ENCODE data around the gene RREB1.

The RREB1 gene

GRCh38 chr6:7190791-7191190 lies 83.0 kb downstream of the RREB1 start:
- Histone ChIP-seq H3K4me2 (ENCODE audit: low read depth, low read length, poor library complexity, severe bottlenecking) (no peak overlapping the region), H3K27me3 (ENCODE audit: low read length) (no peaks in the 10 kb centered on the region), H3F3A (ENCODE audit: insufficient read depth) (no peaks in the 10 kb centered on the region), H2AFZ (ENCODE audit: low read depth, low read length, severe bottlenecking) (no peak overlapping the region), H3K79me2 (ENCODE audit: insufficient read depth, low read length) (no peaks in the 10 kb centered on the region), H3K9me2 (replicated peaks; ENCODE audit: insufficient read depth, low read length) (no peaks in the 10 kb centered on the region), H4K20me1 (ENCODE audit: low read depth, low read length) (no peaks in the 10 kb centered on the region), H3K4me3 (ENCODE audit: insufficient read depth, low read length, poor library complexity, severe bottlenecking) (no peak overlapping the region), H3K36me3 (ENCODE audit: low read length) (no peaks in the 10 kb centered on the region), H3K9me3 (ENCODE audit: insufficient read depth, low read length) (no peaks in the 10 kb centered on the region), H3K9ac (ENCODE audit: low read length) (no peak overlapping the region), H3K27ac (ENCODE audit: low read depth, low read length) (no peak overlapping the region)
- TF ChIP-seq CTCF (IDR thresholded peaks at IDR 0.05; ENCODE audit: insufficient read depth, low read length, poor library complexity, severe bottlenecking) = no peak
- no peak for TF ChIP-seq EZH2phosphoT487 (conservative IDR thresholded peaks at IDR 0.05; ENCODE audit: low read length)

GRCh38 chr6:7193122-7193521 lies 85.4 kb downstream of the RREB1 start:
- Histone ChIP-seq H3K36me3 (ENCODE audit: low read length) (no peaks in the 10 kb centered on the region), H3K4me3 (ENCODE audit: insufficient read depth, low read length, poor library complexity, severe bottlenecking) (no peak overlapping the region), H4K20me1 (ENCODE audit: low read depth, low read length) (no peaks in the 10 kb centered on the region), H3K4me2 (ENCODE audit: low read depth, low read length, poor library complexity, severe bottlenecking) (no peak overlapping the region), H3K9me3 (ENCODE audit: insufficient read depth, low read length) (no peaks in the 10 kb centered on the region), H3K79me2 (ENCODE audit: insufficient read depth, low read length) (no peaks in the 10 kb centered on the region), H3K9ac (ENCODE audit: low read length) (no peak overlapping the region), H3K9me2 (replicated peaks; ENCODE audit: insufficient read depth, low read length) (no peaks in the 10 kb centered on the region), H3K27ac (ENCODE audit: low read depth, low read length) (no peak overlapping the region), H3K27me3 (ENCODE audit: low read length) (no peaks in the 10 kb centered on the region), H3F3A (ENCODE audit: insufficient read depth) (no peaks in the 10 kb centered on the region), H2AFZ (ENCODE audit: low read depth, low read length, severe bottlenecking) (no peak overlapping the region)
- TF ChIP-seq CTCF (IDR thresholded peaks at IDR 0.05; ENCODE audit: insufficient read depth, low read length, poor library complexity, severe bottlenecking) (no peak), EZH2phosphoT487 (conservative IDR thresholded peaks at IDR 0.05; ENCODE audit: low read length) (no peak)

- no peak overlapping the region for H3K4me3 ChIP-seq (ENCODE audit: insufficient read depth, low read length, poor library complexity, severe bottlenecking)
- no peak overlapping the region for H3K9ac ChIP-seq (ENCODE audit: low read length)
- H3K79me2 ChIP-seq (ENCODE audit: insufficient read depth, low read length) = no peaks in the 10 kb centered on the region
- no peak overlapping the region for H2AFZ ChIP-seq (ENCODE audit: low read depth, low read length, severe bottlenecking)
- H3K9me3 ChIP-seq (ENCODE audit: insufficient read depth, low read length) = no peaks in the 10 kb centered on the region
- no peak overlapping the region for H3K4me2 ChIP-seq (ENCODE audit: low read depth, low read length, poor library complexity, severe bottlenecking)
- no peaks in the 10 kb centered on the region for H3K9me2 ChIP-seq (replicated peaks; ENCODE audit: insufficient read depth, low read length)
- no peaks in the 10 kb centered on the region for H3K36me3 ChIP-seq (ENCODE audit: low read length)
- no peak overlapping the region for H3K27ac ChIP-seq (ENCODE audit: low read depth, low read length)
- no peaks in the 10 kb centered on the region for H3F3A ChIP-seq (ENCODE audit: insufficient read depth)
- H4K20me1 ChIP-seq (ENCODE audit: low read depth, low read length) = no peaks in the 10 kb centered on the region
- TF ChIP-seq EZH2phosphoT487 (conservative IDR thresholded peaks at IDR 0.05; ENCODE audit: low read length) = no peak
- no peak for TF ChIP-seq CTCF (IDR thresholded peaks at IDR 0.05; ENCODE audit: insufficient read depth, low read length, poor library complexity, severe bottlenecking)
- no peaks in the 10 kb centered on the region for H3K27me3 ChIP-seq (ENCODE audit: low read length)
These were observed 86.9 kb downstream of the RREB1 start for GRCh38 chr6:7194657-7195056.
